ENCODE measurements around the gene MMP14. TPM values are rescaled to one million over a fixed set of nuclear protein-coding genes. Genes with fewer than 3 reads are reported as not detected.

The MMP14 gene
- total RNA-seq, 2 experiments from 2014 or later: 2.8 to 9.0 TPM

- intact Hi-C loops (cut with micrococcal nuclease; ENCODE audit: unreplicated experiment): loop anchor here (5.0 kb wide), 1 partner anchor 76 kb away; no protein-coding TSS in a partner anchor
- H3K4me2 ChIP-seq (ENCODE audit: low read length): peak overlapping the region; percentile 85
Observed at GRCh38 chr14:22811722-22812121, 24.7 kb upstream of the MMP14 start.

GRCh38 chr14:22812744-22813143, 23.6 kb upstream of the MMP14 start:
- no TSS peak for BruUV-seq (replicated peaks)
- Histone ChIP-seq H4K20me1 (ENCODE audit: insufficient read depth, low read length) (no peaks in the 10 kb centered on the region), H3K4me1 (ENCODE audit: insufficient read depth, low read length, poor library complexity, severe bottlenecking) (peaks cover 76% of the 10 kb centered on the region), H3K36me3 (ENCODE audit: insufficient read depth, low read length) (peaks cover 26% of the 10 kb centered on the region), H3K27ac (ENCODE audit: low read depth, low read length, poor library complexity, severe bottlenecking) (peak overlapping the region; percentile 68), H3K79me2 (ENCODE audit: insufficient read depth, low read depth, low read length) (peaks cover 73% of the 10 kb centered on the region), H2AFZ (ENCODE audit: low read length) (no peak overlapping the region), H3K9me2 (ENCODE audit: insufficient read depth, low read length) (no peaks in the 10 kb centered on the region), H3K4me3 (ENCODE audit: low read depth, low read length, poor library complexity, severe bottlenecking) (peak overlapping the region; percentile 67), H3K4me2 (ENCODE audit: low read length) (peak overlapping the region; percentile 85), H3K9me3 (ENCODE audit: low read length) (no peaks in the 10 kb centered on the region)
- intact Hi-C loops (cut with micrococcal nuclease; ENCODE audit: unreplicated experiment): loop anchor here (5.0 kb wide), 1 partner anchor 75 kb away; no protein-coding TSS in a partner anchor
- ChIA-PET POLR2A (interaction anchor here (0.7 to 5.3 kb wide), 16 partner anchors 9 to 281 kb away, joined by 3 to 37 read pairs (median 4); partner anchors contain the start of gene OXA1L), CTCF (ENCODE audit: unreplicated experiment) (interaction anchor here (0.7 kb wide), 1 partner anchor 243 kb away, joined by 3 read pairs; no protein-coding TSS in a partner anchor)
- TF ChIP-seq, protein P1, sequence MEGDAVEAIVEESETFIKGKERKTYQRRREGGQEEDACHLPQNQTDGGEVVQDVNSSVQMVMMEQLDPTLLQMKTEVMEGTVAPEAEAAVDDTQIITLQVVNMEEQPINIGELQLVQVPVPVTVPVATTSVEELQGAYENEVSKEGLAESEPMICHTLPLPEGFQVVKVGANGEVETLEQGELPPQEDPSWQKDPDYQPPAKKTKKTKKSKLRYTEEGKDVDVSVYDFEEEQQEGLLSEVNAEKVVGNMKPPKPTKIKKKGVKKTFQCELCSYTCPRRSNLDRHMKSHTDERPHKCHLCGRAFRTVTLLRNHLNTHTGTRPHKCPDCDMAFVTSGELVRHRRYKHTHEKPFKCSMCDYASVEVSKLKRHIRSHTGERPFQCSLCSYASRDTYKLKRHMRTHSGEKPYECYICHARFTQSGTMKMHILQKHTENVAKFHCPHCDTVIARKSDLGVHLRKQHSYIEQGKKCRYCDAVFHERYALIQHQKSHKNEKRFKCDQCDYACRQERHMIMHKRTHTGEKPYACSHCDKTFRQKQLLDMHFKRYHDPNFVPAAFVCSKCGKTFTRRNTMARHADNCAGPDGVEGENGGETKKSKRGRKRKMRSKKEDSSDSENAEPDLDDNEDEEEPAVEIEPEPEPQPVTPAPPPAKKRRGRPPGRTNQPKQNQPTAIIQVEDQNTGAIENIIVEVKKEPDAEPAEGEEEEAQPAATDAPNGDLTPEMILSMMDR (conservative IDR thresholded peaks at IDR 0.05; ENCODE audit: low read length): peak; percentile 73
- no peak for TF ChIP-seq EZH2phosphoT487 (IDR thresholded peaks at IDR 0.05; ENCODE audit: borderline replicate concordance, low read depth, low read length)
- peak; percentile 71 for DNase-seq (ENCODE audit: low spot score)

More at GRCh38 chr14:22811722-22812121, 24.7 kb upstream of the MMP14 start:
- peak overlapping the region; percentile 68 for H3K27ac ChIP-seq (ENCODE audit: low read depth, low read length, poor library complexity, severe bottlenecking)
- H3K9me2 ChIP-seq (ENCODE audit: insufficient read depth, low read length): no peaks in the 10 kb centered on the region
- peak; percentile 69 for DNase-seq (ENCODE audit: low spot score)
- H3K36me3 ChIP-seq (ENCODE audit: insufficient read depth, low read length): peaks cover 31% of the 10 kb centered on the region
- ChIA-PET CTCF (ENCODE audit: unreplicated experiment) (interaction anchor here (1.8 kb wide), 1 partner anchor 11 kb away, joined by 9 read pairs; no protein-coding TSS in a partner anchor), POLR2A (interaction anchor here (0.6 to 5.3 kb wide), 11 partner anchors 8 to 115 kb away, joined by 3 to 37 read pairs (median 6); no protein-coding TSS in a partner anchor)
- no TSS peak for BruUV-seq (replicated peaks)
- H2AFZ ChIP-seq (ENCODE audit: low read length): no peak overlapping the region; the same call in 1 of the 2 replicates
- H3K4me1 ChIP-seq (ENCODE audit: insufficient read depth, low read length, poor library complexity, severe bottlenecking): peaks cover 81% of the 10 kb centered on the region
- TF ChIP-seq, protein P1 (conservative IDR thresholded peaks at IDR 0.05; ENCODE audit: low read length): no peak
- no peak for TF ChIP-seq EZH2phosphoT487 (IDR thresholded peaks at IDR 0.05; ENCODE audit: borderline replicate concordance, low read depth, low read length)
- no peaks in the 10 kb centered on the region for H3K9me3 ChIP-seq (ENCODE audit: low read length)
- H4K20me1 ChIP-seq (ENCODE audit: insufficient read depth, low read length): no peaks in the 10 kb centered on the region
- peaks cover 82% of the 10 kb centered on the region for H3K79me2 ChIP-seq (ENCODE audit: insufficient read depth, low read depth, low read length)
- H3K4me3 ChIP-seq (ENCODE audit: low read depth, low read length, poor library complexity, severe bottlenecking): peak overlapping the region; percentile 67

- intact Hi-C loops (cut with micrococcal nuclease; ENCODE audit: unreplicated experiment): loop anchor here (5.0 kb wide), 1 partner anchor 74 kb away; no protein-coding TSS in a partner anchor
- CTCF ChIA-PET (ENCODE audit: unreplicated experiment): interaction anchor here (0.7 kb wide), 1 partner anchor 243 kb away, joined by 3 read pairs; no protein-coding TSS in a partner anchor
Observed at GRCh38 chr14:22813145-22813544, 23.2 kb upstream of the MMP14 start.

More at GRCh38 chr14:22813145-22813544, 23.2 kb upstream of the MMP14 start:
- H3K27ac ChIP-seq (ENCODE audit: low read depth, low read length, poor library complexity, severe bottlenecking): peak overlapping the region; percentile 68
- peak overlapping the region; percentile 85 for H3K4me2 ChIP-seq (ENCODE audit: low read length)
- peaks cover 76% of the 10 kb centered on the region for H3K4me1 ChIP-seq (ENCODE audit: insufficient read depth, low read length, poor library complexity, severe bottlenecking)
- no TSS peak for BruUV-seq (replicated peaks)
- no peak overlapping the region for H2AFZ ChIP-seq (ENCODE audit: low read length)
- H3K9me2 ChIP-seq (ENCODE audit: insufficient read depth, low read length): no peaks in the 10 kb centered on the region
- peaks cover 69% of the 10 kb centered on the region for H3K79me2 ChIP-seq (ENCODE audit: insufficient read depth, low read depth, low read length)
- POLR2A ChIA-PET: interaction anchor here (0.7 to 5.3 kb wide), 15 partner anchors 9 to 282 kb away, joined by 3 to 37 read pairs (median 4); partner anchors contain the start of gene OXA1L
- TF ChIP-seq, protein P1 (conservative IDR thresholded peaks at IDR 0.05; ENCODE audit: low read length): no peak
- no peak for TF ChIP-seq EZH2phosphoT487 (IDR thresholded peaks at IDR 0.05; ENCODE audit: borderline replicate concordance, low read depth, low read length)
- H4K20me1 ChIP-seq (ENCODE audit: insufficient read depth, low read length): no peaks in the 10 kb centered on the region
- no peak for DNase-seq (ENCODE audit: low spot score)
- H3K9me3 ChIP-seq (ENCODE audit: low read length): no peaks in the 10 kb centered on the region
- H3K36me3 ChIP-seq (ENCODE audit: insufficient read depth, low read length): peaks cover 24% of the 10 kb centered on the region
- H3K4me3 ChIP-seq (ENCODE audit: low read depth, low read length, poor library complexity, severe bottlenecking): peak overlapping the region; percentile 67
